ENCODE data around the gene DPF1.

Gene DPF1

DNA sequence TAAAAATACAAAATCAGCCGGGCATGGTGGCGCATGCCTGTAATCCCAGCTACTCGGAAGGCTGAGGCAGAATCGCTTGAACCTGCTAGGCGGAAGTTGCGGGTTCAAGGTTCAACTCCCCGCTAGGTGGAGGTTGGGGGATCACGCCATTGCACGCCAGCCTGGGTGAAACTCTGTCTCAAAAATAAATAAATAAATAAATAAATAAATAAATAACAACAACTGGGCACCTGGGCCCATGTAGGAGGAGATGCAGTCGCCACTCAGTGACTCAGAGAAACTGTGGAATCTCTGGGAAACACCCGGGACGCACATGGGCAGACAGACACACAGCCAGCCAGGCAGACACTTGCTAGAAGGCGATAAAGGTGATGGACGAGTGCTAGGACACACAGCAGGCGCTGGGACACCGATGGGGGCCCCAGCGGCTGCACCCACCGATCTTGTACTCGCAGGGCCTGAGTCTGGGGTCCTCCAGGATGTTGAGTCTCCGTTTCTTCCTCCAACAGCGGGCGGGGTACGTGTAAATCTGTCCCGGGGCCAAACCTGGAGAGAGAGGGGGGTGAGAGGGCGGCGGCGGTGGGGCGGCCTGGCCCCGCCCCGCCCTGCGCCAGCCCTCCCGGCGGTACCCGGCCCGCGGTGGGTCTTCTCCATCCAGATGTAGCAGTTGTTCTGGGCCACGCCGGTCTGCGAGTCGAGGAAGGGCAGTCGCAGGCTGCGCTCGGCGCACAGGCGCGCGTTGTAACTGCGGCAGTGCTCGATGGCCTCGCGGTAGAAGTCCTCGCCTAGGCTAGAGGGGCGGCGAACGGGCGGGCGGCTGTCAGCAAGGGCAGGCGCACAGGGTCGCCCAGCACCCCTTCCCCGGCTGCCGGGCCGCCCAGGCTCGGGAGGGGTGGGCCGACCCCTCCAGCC lies 1.8 kb downstream of the DPF1 start:
- H3K4me3 ChIP-seq (ENCODE audit: low read depth, low read length): no peak overlapping the region

DNA sequence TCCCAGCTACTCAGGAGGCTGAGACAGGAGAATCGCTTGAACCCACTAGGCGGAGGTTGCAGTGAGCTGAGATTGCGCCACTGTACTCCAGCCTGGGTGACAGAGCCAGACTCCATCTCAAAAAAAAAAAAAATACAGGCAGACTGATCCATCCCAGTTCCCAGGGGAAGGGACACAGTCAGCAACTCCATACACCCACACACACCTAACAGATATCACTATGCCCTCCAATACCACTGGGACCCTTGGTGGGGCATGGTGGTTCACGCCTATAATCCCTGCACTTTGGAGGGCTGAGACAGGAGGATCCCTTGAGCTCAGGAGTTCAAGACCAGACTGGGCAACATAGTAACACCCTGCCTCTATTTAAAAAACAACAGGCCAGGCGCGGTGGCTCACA lies 2.6 kb downstream of the DPF1 start:
- no peak overlapping the region for H3K4me3 ChIP-seq (ENCODE audit: low read depth, low read length)

DNA sequence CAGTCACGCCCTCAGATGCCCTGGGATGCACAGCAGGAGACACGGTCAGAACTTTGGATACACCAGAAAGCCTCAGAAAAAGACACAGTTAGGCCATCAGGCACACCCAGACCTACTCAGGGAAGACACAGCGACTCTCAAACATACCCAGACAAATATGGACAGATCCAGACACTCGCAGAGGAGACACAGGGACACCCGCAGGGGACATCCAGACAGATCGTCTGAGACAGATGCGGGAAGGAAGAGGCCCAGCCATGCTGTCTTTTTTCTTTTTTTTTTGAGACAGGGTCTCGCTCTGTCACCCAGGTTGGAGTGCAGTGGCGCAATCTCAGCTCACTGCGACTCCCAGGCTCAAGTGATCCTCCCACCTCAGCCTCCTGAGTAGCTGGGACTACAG lies 4.8 kb downstream of the DPF1 start:
- no peak overlapping the region for H3K4me3 ChIP-seq (ENCODE audit: low read depth, low read length)

DNA sequence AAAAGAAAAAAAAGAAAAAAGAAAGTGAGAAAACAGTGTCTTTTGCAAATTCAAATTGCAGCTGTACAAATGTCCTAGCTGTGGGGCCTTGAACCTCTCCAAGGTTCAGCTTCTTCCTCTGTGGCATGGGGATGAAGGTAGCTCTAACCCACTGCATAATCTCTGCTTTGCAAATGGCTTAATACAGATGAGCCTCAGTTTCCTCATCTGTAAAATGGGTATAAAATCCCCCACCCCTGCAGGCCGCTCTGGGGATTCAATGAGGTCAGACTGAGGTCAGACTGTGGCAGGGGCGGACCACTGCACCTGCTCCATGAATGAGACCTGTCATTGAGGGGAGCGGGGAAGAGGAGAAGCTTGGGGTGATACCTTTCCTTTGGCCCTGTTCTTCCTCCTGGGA lies 5.8 kb downstream of the DPF1 start:
- no peak overlapping the region for H3K4me3 ChIP-seq (ENCODE audit: low read depth, low read length)

DNA sequence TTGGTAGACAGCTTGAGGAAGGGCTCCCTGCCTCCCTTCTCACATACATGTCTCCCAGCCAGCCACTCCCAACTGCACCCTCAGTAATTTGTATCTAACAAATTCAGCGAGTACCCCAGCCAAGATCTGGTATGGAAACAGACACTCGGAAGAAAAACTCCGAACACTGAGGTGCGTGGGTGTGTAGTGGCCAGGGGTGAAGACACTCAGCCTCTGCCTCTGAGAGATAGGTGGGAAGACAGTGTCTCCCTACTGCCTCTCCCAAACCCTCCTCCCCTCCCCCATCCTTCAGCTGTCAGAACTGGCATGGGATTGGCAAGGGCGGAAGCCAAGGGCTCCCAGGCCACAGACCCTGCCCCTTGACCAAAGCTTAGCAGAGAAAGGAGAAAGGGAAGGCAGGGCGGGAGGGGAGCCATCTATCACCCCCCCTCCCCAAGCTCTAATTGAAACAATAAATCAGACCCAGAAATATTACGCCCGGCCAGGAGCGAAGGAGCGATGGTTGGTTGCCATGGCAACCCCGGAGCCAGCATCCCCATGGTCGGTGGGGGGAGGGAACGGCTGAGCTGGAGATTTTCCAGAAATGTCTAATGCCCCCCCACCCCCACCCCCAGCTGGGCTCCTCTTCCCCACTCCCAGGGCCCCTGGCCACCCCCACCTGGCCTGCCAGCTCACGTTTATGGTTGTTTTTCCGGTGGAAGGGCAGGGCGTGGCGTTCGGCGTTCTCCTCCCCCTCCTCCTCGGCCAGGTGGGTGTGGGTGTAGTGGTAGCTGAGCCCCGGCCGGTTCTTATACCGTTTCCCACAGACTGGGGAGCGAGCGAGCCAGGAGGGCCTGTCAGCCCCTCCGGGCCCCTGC lies 7.0 kb downstream of the DPF1 start:
- H3K4me3 ChIP-seq (ENCODE audit: low read depth, low read length): no peak overlapping the region

DNA sequence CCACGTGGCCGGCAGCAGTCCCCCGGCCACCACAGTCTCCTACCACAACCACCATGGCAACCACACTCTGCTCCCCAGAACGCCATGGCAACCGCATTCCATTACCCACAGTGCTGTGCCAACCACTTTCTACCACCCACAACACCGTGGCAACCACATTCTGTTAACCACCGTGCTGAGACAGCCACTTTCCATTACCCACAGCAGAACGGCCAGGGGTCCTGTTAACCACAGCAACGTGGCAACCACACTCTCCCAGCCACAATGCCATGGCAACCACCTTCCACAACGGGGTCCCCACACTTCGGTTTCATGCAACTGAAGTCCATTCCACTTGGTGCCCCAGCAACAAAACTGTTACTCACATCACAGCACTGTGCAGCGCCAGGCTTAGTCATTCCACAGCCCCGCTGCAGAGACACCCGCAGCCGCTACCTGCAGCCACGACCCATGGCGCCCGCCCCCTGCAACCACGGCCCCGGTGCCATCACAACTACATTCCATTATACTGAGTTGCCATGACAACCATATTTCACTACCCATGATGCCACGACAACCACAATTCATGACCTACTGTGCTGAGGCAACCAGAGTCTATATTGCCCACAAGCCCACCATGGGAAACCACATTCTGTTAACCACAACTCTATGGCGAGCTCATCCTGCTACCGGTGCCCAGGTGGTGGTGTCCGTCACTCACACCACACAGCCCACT lies 10.0 kb downstream of the DPF1 start:
- H3K4me3 ChIP-seq (ENCODE audit: low read depth, low read length): no peak overlapping the region

DNA sequence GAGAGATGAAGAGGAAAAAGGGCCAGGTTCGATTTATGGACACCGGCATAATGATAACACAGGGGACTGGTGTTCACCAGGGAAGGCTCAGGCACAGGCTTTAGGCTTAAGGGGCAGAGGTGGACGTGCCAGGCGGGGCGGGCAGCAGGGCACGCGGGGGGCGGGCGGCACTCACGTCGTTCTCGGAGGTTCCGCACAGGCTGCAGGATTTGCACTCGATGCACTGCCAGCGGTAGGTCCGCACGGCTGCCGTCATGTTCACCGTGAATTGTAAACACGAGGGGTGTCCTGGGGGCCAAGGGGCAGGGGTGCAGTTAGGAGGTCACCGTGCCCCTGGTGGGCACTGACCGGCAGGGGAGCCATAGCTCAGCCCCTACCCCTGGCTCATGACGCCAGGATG lies 10.6 kb downstream of the DPF1 start:
- no peak overlapping the region for H3K4me3 ChIP-seq (ENCODE audit: low read depth, low read length)

DNA sequence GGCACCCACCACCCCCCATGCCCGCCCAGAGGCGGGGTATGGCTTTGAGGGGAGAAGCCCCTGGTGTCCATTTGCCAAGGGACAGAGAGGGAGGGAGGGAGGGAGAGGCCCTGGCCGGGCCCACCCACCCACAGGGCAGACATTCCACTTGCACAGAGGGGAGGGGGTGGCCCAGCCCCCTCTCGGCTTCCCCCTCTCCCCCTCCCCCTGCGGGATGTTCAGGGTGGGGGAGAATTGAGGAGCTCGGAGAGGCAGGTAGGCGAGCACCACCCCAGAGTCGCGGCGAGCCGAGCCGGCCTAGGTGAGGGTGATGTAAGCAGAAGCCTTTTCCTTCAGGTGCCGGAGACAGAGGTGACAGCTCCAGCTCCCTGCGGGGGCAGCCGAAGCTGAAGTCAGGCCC lies 12.3 kb downstream of the DPF1 start:
- no peak overlapping the region for H3K4me3 ChIP-seq (ENCODE audit: low read depth, low read length)

DNA sequence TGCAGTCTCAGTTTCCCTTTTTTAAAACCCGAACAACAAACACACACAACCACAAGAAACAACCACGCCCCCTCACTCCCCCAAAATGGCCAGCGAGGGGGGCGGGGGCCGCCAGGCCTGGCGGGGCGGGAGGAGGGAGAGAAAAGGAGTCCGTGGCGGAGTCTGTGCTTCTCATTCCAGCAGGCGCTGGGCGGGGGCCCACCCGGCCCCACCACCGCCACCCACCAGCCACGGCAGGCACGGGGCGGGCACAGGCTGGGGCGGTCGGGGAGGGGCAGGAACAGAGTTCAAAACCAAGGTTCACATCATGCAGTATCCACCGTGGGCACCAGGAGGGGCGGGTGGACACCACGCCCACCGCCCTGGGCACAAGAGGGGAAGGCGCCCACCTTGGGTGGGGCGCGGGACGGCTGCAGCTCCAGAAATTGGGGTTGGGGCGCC lies 12.9 kb downstream of the DPF1 start:
- peak overlapping the region; percentile 4 for H3K4me3 ChIP-seq (ENCODE audit: low read depth, low read length)

DNA sequence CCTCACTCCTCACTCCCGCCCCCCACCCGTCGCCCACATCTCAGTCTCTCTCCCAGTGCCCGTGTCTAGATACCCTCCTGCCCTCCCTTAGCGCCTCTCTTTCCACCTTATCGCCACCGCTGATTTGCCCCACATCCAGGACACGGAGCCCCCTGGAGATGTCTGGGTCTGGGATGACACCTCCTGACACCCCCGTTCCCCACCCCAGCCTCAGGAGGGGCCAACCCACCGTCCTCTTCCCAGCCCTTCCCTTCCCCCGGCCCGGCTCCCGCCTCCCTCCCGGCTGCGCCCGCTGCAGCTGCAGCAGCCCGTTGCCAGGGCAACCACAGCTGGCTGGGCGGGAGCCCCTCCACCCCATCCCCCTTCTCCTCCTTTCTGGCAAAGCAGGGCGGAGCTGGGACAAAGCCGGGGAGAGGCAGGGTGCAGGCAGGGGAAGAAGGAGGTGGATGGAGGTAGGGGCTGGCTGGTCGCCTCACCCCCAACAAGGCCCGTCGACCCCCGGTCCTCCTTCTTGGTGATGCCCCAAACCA lies 13.5 kb downstream of the DPF1 start:
- peak overlapping the region; percentile 40 for H3K4me3 ChIP-seq (ENCODE audit: low read depth, low read length)

DNA sequence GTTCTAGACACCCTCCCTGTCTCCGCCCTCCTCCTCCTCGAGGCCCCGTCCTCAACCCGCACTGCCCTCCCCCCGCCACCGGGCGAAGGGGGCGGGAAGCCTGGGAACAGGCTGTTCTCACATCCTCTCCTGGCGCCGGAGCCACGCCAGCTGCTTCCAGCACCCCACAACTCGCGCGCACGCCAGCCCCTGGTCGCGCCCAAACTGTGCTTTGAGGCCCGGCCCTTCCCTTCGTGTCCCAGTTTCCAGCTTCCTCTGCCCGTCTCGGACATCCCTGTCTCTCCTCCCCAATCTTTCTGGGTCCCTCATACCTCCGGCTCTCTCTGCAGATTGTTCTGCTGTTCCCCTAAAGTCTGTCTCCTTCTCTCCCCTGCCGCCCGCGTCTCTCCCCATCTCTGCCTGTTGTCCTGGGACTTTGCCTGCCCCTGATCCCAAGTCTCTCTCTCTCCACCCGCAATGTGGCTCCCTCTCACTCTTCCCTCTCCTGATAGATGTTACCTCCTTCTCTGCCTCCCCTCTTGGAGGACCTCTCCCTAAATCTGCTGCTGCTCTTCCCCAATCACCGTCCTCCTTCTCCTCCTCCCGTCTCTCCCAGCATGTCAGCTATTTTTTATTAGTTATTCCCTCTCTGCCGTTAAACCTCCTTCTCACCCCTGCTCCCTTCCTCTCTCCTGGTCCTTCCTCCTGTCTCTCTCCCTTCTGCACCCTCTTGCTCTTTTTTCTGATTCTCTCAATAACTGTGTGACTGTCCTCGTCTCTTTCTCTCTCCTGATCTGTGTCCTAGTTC lies 14.2 kb downstream of the DPF1 start:
- peak overlapping the region; percentile 40 for H3K4me3 ChIP-seq (ENCODE audit: low read depth, low read length)

DNA sequence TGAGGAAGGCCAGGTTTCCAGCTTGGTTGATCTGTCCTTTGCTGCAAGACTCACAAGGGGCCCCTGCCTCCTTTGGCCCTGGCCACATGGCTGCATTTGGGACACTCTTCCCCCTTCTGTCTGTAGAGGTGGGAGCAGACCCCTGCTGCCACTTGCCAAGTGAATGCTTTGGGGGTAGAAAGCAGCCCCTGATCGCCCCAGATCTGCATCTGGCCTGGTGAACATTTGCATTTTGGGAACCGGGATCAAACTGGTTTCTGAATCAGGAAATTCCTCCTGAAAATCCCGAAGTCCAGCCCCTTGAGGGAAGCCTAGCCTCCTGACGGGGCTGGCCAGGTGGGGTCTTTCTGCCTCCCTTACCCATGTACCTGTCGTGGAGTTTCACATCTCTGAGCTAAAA lies 14.9 kb downstream of the DPF1 start:
- H3K4me3 ChIP-seq (ENCODE audit: low read depth, low read length): peak overlapping the region; percentile 40

DNA sequence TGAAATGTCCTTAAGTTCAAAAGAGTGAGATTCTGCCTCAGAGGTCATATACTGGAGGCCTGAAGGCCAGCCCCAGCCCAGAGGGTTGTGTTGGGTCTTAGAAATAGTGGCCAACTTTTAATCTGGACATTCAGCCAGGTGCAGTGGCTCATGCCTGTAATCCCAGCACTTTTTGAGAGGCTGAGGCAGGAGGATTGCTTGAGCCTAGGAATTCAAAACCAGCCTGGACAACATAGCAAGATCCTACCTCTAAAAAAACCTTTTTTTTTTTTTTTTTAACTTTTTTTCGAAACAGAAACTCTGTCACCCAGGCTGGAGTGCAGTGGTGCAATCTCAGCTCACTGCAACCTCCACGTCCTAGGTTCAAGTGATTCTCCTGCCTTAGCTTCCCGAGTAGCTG lies 15.5 kb downstream of the DPF1 start:
- no peak overlapping the region for H3K4me3 ChIP-seq (ENCODE audit: low read depth, low read length)

DNA sequence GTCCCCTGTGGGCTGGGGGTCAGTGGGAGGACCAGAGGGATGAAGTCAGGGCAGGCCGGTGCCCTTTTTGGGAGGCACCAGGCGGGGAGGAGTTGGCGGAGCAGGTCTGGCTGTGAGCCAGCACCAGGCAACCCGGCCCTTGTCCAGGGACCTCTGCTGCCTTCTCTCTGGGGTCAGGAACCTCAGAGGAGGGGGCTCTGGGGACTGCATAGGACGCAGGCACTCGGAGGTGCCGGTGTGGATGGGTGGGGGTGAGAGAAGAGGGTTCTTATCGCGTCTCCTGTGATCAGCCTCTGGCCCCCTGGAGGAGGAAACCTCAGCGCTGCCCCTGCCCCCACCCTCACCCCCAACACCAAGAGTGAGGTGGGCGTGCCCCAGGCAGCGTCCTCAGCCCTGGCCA lies 16.5 kb downstream of the DPF1 start:
- no peak overlapping the region for H3K4me3 ChIP-seq (ENCODE audit: low read depth, low read length)

DNA sequence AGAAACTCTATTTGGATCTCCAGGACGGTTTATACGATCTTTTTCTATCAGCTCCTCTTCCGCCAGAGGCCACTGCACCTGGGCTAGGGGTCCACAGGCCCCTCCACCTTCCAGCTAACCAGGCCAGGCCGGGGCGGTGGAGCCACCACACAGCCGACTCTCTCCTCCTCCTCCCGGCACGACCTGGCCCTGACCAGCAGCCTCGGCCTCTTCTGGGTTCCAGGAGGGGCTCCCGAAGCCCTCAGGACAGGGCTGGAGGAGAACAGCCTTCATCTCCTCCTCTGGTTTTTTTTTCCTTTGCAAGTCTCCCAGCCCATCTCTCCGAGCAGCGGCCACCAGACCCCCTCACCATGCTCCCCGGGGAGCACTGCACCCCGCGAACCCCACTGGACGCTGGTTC lies 17.1 kb downstream of the DPF1 start:
- no peak overlapping the region for H3K4me3 ChIP-seq (ENCODE audit: low read depth, low read length)

DNA sequence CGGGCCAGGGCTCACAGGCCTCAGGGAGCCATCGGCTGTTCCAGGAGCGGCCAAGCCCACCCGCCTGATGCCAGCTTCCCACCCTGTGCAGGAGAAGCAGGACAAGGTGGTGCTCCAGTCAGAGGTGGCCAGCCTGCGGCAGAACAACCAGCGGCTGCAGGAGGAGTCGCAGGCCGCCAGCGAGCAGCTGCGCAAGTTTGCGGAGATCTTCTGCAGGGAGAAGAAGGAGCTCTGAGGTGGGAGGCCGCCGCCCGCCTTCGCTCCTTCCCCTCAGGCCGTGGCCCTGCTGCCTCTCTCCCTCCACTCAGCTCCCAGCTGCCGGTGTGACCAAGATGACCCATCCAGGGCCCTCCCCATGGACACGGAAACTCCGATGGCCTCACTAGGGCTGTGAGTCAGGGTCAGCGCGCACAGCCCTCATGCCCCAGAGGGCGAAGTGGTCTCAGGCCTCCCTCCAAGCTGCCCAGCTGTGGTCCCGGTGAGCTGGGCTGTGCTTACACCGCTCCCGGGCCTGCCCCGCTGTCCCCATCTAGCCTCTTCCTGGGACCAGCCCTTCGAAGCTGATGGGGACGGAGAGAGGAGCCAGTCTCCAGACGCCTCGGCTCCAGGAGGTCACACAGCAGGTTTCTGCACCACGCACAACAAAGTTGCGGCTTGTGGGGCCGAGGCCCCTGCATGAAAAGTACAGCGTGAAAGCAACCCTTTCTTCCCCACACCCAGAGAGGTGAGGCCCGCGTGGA lies 17.8 kb downstream of the DPF1 start:
- H3K4me3 ChIP-seq (ENCODE audit: low read depth, low read length): no peak overlapping the region

DNA sequence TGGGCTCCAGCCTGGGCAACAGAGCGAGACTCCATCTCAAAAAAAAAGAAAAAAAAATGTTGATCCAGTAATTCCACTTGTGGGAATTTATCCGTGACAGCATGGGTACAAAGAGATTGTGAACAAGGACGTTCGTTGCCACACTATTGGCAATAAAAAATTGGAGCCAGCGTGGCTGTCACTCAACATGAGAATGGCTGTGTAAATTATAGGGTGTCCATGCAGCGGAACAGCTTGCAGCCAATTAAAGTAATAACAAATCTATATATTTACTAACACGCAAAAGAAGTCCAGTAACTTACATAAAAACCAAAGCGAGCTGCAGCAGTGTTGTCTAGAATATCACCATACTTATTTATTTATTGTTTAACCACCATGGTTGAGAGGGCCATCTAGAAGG lies 19.3 kb downstream of the DPF1 start:
- H3K4me3 ChIP-seq (ENCODE audit: low read depth, low read length): no peak overlapping the region

DNA sequence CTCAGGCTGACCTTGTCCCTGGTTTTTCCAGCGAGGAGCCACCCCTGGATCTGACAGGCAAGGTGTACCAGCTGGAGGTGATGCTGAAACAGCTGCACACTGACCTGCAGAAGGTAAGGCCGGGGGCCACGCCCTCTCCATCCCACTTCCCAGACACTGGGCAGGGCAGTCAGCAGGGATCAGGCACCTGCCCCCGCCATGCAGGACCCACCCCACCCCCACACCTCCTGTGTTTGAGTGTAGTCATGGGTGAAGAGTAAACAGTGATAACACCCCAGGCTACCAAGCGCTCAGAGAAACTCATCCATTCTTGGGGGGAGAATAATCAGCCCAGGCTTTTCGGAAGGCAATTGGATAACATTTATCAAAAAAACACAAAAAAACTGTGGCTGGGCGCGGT lies 19.9 kb downstream of the DPF1 start:
- no peak overlapping the region for H3K4me3 ChIP-seq (ENCODE audit: low read depth, low read length)

DNA sequence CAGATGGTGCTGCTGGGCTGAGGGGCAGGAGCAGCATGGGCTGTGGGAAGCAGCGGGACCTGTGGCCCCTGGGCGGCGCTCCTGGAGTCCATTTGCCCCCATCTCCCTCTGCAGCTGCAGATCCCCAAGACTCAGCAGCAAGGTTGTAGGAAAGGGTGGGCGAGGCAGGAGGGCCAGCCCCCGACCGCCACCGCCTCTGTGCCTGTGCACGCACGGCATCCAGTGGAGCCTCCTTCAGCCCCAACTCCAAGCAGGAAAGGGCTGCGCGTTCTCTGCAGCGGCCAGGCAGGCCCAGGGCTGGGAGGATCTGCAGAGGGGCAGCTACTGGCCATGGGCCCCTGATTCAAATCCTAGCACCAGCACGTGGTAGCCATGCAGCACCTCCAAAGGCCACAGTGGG lies 20.8 kb downstream of the DPF1 start:
- H3K4me3 ChIP-seq (ENCODE audit: low read depth, low read length): no peak overlapping the region

DNA sequence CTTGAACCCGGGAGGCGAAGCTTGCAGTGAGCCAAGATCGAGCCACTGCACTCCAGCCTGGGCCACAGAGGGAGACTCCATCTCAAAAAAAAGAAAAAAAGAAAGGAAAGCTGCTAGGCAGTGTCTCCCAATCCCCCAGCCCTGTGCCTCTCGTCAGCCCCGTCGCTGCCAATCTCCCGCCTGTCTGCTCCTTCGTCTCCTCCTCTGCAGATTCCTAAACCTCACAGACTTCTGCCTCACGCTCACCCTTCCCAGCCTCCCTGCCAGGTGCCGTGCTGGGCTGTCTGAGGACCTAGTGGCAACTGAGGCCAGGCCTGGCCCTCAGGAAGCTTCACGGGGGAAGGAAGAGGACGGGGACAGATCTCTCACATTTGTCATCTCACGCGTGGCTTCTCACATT lies 21.5 kb downstream of the DPF1 start:
- no peak overlapping the region for H3K4me3 ChIP-seq (ENCODE audit: low read depth, low read length)
